ENCODE results near the gene CABP4. TPM values are rescaled to one million over a fixed set of nuclear protein-coding genes. Genes with fewer than 3 reads are reported as not detected.

The CABP4 gene
- total RNA-seq, 1 experiment from 2014 or later: not detected

- Mint-ChIP-seq H3K4me1 (ENCODE audit: low read depth, unreplicated experiment) (peaks cover 28% of the 10 kb centered on the region), H3K4me3 (ENCODE audit: unreplicated experiment) (peak overlapping the region; percentile 99), H3K36me3 (ENCODE audit: insufficient read depth, unreplicated experiment) (peaks cover 58% of the 10 kb centered on the region), H3K27me3 (ENCODE audit: insufficient read depth, unreplicated experiment) (no peaks in the 10 kb centered on the region), H3K27ac (ENCODE audit: unreplicated experiment) (no peak overlapping the region), H3K9me3 (ENCODE audit: unreplicated experiment) (no peaks in the 10 kb centered on the region)
- no TSS peak for BruUV-seq (replicated peaks)
- peaks cover 3% of the 10 kb centered on the region; the same call in 1 of the 2 replicates for H3K36me3 ChIP-seq (ENCODE audit: control insufficient read depth, insufficient read depth, low read length)
- POLR2A ChIA-PET: no interaction called here
- no peaks in the 10 kb centered on the region for H3K9me3 ChIP-seq
- no peaks in the 10 kb centered on the region for H3K27me3 ChIP-seq (replicated peaks; ENCODE audit: control insufficient read depth, insufficient read depth, low read length)
- DNase-seq: peak in 1 of 2 experiments; percentile 47
- H3K4me3 ChIP-seq (ENCODE audit: low read depth, low read length): peak overlapping the region; percentile 91
- CTCF ChIA-PET: no interaction called here
- peaks cover 25% of the 10 kb centered on the region for H3K4me1 ChIP-seq
- TF ChIP-seq CTCF (IDR thresholded peaks at IDR 0.05; ENCODE audit: insufficient read depth in 1 of 2, low read depth in 1 of 2, low read length in 1 of 2, severe bottlenecking in 1 of 2, unreplicated experiment in 1 of 2): no peak
- intact Hi-C loops (cut with micrococcal nuclease; ENCODE audit: unreplicated experiment): loop anchor here (1.0 to 10.0 kb wide), 2 partner anchors 20 to 389 kb away; partner anchors contain the start of genes AIP and KDM2A
Measured at GRCh38 chr11:67503119-67504004, 48.2 kb downstream of the CABP4 start.

- peaks cover 33% of the 10 kb centered on the region for H3K4me1 Mint-ChIP-seq (ENCODE audit: low read depth, unreplicated experiment)
- H3K9me3 Mint-ChIP-seq (ENCODE audit: unreplicated experiment): no peaks in the 10 kb centered on the region
- Histone ChIP-seq H3K27me3 (replicated peaks; ENCODE audit: control insufficient read depth, insufficient read depth, low read length) (no peaks in the 10 kb centered on the region), H3K9me3 (no peaks in the 10 kb centered on the region), H3K4me1 (peaks cover 32% of the 10 kb centered on the region), H3K4me3 (ENCODE audit: low read depth, low read length) (peak overlapping the region; percentile 91), H3K36me3 (ENCODE audit: control insufficient read depth, insufficient read depth, low read length) (peaks cover 3% of the 10 kb centered on the region; the same call in 1 of the 2 replicates)
- H3K27me3 Mint-ChIP-seq (ENCODE audit: insufficient read depth, unreplicated experiment): no peaks in the 10 kb centered on the region
- intact Hi-C loops (cut with micrococcal nuclease; ENCODE audit: unreplicated experiment): loop anchor here (1.0 to 10.0 kb wide), 2 partner anchors 21 to 389 kb away; partner anchors contain the start of genes AIP and KDM2A
- H3K4me3 Mint-ChIP-seq (ENCODE audit: unreplicated experiment): peak overlapping the region; percentile 99
- no TSS peak for BruUV-seq (replicated peaks)
- no peak for TF ChIP-seq CTCF (IDR thresholded peaks at IDR 0.05; ENCODE audit: insufficient read depth in 1 of 2, low read depth in 1 of 2, low read length in 1 of 2, severe bottlenecking in 1 of 2, unreplicated experiment in 1 of 2)
- peak overlapping the region; percentile 87 for H3K27ac Mint-ChIP-seq (ENCODE audit: unreplicated experiment)
- ChIA-PET POLR2A (no interaction called here), CTCF (interaction anchor here (1.7 kb wide), 1 partner anchor 103 kb away, joined by 4 read pairs; the partner anchor contains the start of gene PPP1CA)
- peak; percentile 56 to 60 for DNase-seq
- peaks cover 60% of the 10 kb centered on the region for H3K36me3 Mint-ChIP-seq (ENCODE audit: insufficient read depth, unreplicated experiment)
Measured at GRCh38 chr11:67504005-67504949, 49.1 kb downstream of the CABP4 start.
